HG03064 (cell line): ENCODE results near the gene MACROD2.

Experiments used
- ATAC-seq: cut with Tn5 transposase; IDR thresholded peaks from one replicate; pipeline ENCODE4 v1.9.1; 2021; ENCODE audit warnings: low read depth; ENCODE audit not compliant: unreplicated experiment

Gene MACROD2

GRCh38 chr20:14775778-14776177 lies 780.5 kb downstream of the MACROD2 start:
- ATAC-seq = no peak

- ATAC-seq = no peak
Observed at GRCh38 chr20:14777591-14777990, 782.3 kb downstream of the MACROD2 start.

- ATAC-seq = no peak
Observed at GRCh38 chr20:14778096-14778495, 782.8 kb downstream of the MACROD2 start.

- ATAC-seq = no peak
Observed at GRCh38 chr20:14778875-14779274, 783.6 kb downstream of the MACROD2 start.

- ATAC-seq = no peak
Observed at GRCh38 chr20:14780508-14780907, 785.2 kb downstream of the MACROD2 start.

GRCh38 chr20:14782731-14783130 lies 787.4 kb downstream of the MACROD2 start:
- ATAC-seq = no peak

- no peak for ATAC-seq
Observed at GRCh38 chr20:14783766-14784165, 788.5 kb downstream of the MACROD2 start.

- ATAC-seq = no peak
Observed at GRCh38 chr20:14785065-14785743, 789.9 kb downstream of the MACROD2 start.

GRCh38 chr20:14790190-14790589 lies 794.9 kb downstream of the MACROD2 start:
- ATAC-seq = no peak

- no peak for ATAC-seq
Observed at GRCh38 chr20:14790771-14791620, 795.7 kb downstream of the MACROD2 start.

GRCh38 chr20:14792915-14793314 lies 797.6 kb downstream of the MACROD2 start:
- ATAC-seq = no peak

- no peak for ATAC-seq
Observed at GRCh38 chr20:14799545-14800216, 804.4 kb downstream of the MACROD2 start.

GRCh38 chr20:14800707-14801425 lies 805.5 kb downstream of the MACROD2 start:
- no peak for ATAC-seq

- no peak for ATAC-seq
Observed at GRCh38 chr20:14801591-14802325, 806.4 kb downstream of the MACROD2 start.

GRCh38 chr20:14807224-14807623 lies 811.9 kb downstream of the MACROD2 start:
- ATAC-seq = no peak

- no peak for ATAC-seq
Observed at GRCh38 chr20:14815340-14815739, 820.0 kb downstream of the MACROD2 start.

- no peak for ATAC-seq
Observed at GRCh38 chr20:14816471-14816870, 821.2 kb downstream of the MACROD2 start.

- ATAC-seq = no peak
Observed at GRCh38 chr20:14817101-14817500, 821.8 kb downstream of the MACROD2 start.

- ATAC-seq = no peak
Observed at GRCh38 chr20:14820771-14821170, 825.5 kb downstream of the MACROD2 start.

- no peak for ATAC-seq
Observed at GRCh38 chr20:14821251-14821650, 825.9 kb downstream of the MACROD2 start.
